Endothelial cell of umbilical vein (primary cell): ENCODE results near the gene CENPS. TPM values are rescaled to one million over a fixed set of nuclear protein-coding genes. Genes with fewer than 3 reads are reported as not detected.

Experiments used
- BruUV-seq: library from RNA; stranded (reverse); fragments of 400-500 nt; replicated peaks from 2 replicates; lab custom pipeline; 2021; lab: Mats Ljungman, UMichigan
- CTCF ChIA-PET: fragments of 300-600, 350-600 bp; sonication (Branson Sonifier 250); formaldehyde crosslinking; loops from one replicate; lab custom pipeline; 2021; ENCODE audit warnings: antibody characterized with exemption, inconsistent platforms; lab: Charles Lee
- POLR2A ChIA-PET: fragments of 300-600, 350-600 bp; sonication (Branson Sonifier 250); formaldehyde crosslinking; loops from one replicate; lab custom pipeline; 2021; ENCODE audit warnings: antibody characterized with exemption, inconsistent platforms; lab: Charles Lee
- DNase-seq: peaks from one replicate; pipeline ENCODE4 v3.0.0-alpha.2; 2011; ENCODE audit warnings: low read depth, low spot score
- FAIRE-seq: peaks from 2 replicates; lab custom pipeline; 2011; peaks lifted over from hg19 to GRCh38; lab: Jason Lieb, UNC
- H2AFZ ChIP-seq: 2 replicates; pipeline ENCODE4 v1.6.0; 2012; ENCODE audit warnings: low read depth, low read length, control low read depth, inconsistent platforms
- H3K27ac ChIP-seq: 2 replicates; pipeline ENCODE4 v1.5.1; 2011; ENCODE audit warnings: low read depth, mild to moderate bottlenecking, control low read depth, low read length, moderate library complexity; ENCODE audit not compliant: insufficient read depth
- H3K27me3 ChIP-seq, 2 experiments: 2 replicates each; pipeline versions ENCODE4 v1.6.0 to v1.6.1; 2011; ENCODE audit warnings: low read length in 2 of 2, mixed read lengths in 1 of 2; ENCODE audit not compliant: control insufficient read depth in 2 of 2, insufficient read depth in 2 of 2
- H3K36me3 ChIP-seq, 2 experiments: 2 replicates in 1 of 2; 3 replicates in 1 of 2; pipeline ENCODE4 v1.5.1; 2011; ENCODE audit warnings: low read length in 2 of 2, mild to moderate bottlenecking in 1 of 2, moderate library complexity in 1 of 2; ENCODE audit not compliant: control insufficient read depth in 2 of 2, insufficient read depth in 2 of 2; ENCODE audit errors: extremely low read depth in 1 of 2
- H3K4me1 ChIP-seq: 3 replicates; pipeline ENCODE4 v1.5.1; 2011; ENCODE audit warnings: mild to moderate bottlenecking, low read length; ENCODE audit not compliant: control insufficient read depth, insufficient read depth; ENCODE audit errors: extremely low read depth
- H3K4me2 ChIP-seq: 2 replicates; pipeline ENCODE4 v1.6.1; 2011; ENCODE audit warnings: low read length, control low read depth, mixed read lengths; ENCODE audit not compliant: insufficient read depth
- H3K4me3 ChIP-seq, 3 experiments: fragments of 200-600 bp in 1 of 3; sonication (generic), shearing (Covaris generic) in 1 of 3; replicated peaks in 1 of 3; 2 replicates each; pipeline ENCODE4 v1.5.1; 2011 to 2016; ENCODE audit warnings: control low read depth in 3 of 3, low read length in 3 of 3, mild to moderate bottlenecking in 2 of 3, inconsistent platforms in 1 of 3, low read depth in 1 of 3, moderate library complexity in 1 of 3; ENCODE audit not compliant: insufficient read depth in 1 of 3
- H3K79me2 ChIP-seq: 2 replicates; pipeline ENCODE4 v1.6.0; 2012; ENCODE audit warnings: low read length, inconsistent platforms; ENCODE audit not compliant: control insufficient read depth, insufficient read depth
- H3K9ac ChIP-seq: replicated peaks from 2 replicates; pipeline ENCODE3; 2011; ENCODE audit warnings: low read length, control low read depth; ENCODE audit not compliant: insufficient read depth; ENCODE audit errors: extremely low read depth
- H3K9me1 ChIP-seq: replicated peaks from 3 replicates; pipeline ENCODE4 v1.6.0; 2011; ENCODE audit warnings: mild to moderate bottlenecking, low read length; ENCODE audit not compliant: control insufficient read depth, insufficient read depth; ENCODE audit errors: extremely low read depth
- H3K9me3 ChIP-seq: replicated peaks from 2 replicates; pipeline ENCODE4 v1.5.1; 2012; ENCODE audit warnings: low read length, inconsistent platforms; ENCODE audit not compliant: control insufficient read depth, insufficient read depth
- H4K20me1 ChIP-seq: replicated peaks from 2 replicates; pipeline ENCODE3; 2011; ENCODE audit warnings: mild to moderate bottlenecking, low read length; ENCODE audit not compliant: control insufficient read depth, insufficient read depth; ENCODE audit errors: extremely low read depth
- CTCF ChIP-seq, 2 donors: IDR thresholded peaks; 1 replicate in 1 of 2; 2 replicates in 1 of 2; pipeline ENCODE4 v1.5.1; 2011; ENCODE audit warnings: low read length in 2 of 2, mild to moderate bottlenecking in 2 of 2, moderate library complexity in 2 of 2, control low read depth in 1 of 2, inconsistent platforms in 1 of 2, low read depth in 1 of 2; ENCODE audit not compliant: insufficient read depth in 1 of 2; ENCODE audit errors: extremely low read depth in 1 of 2
- EZH2 ChIP-seq: IDR thresholded peaks from 2 replicates; pipeline ENCODE4 v1.6.1; 2012; ENCODE audit warnings: borderline replicate concordance, low read depth, mild to moderate bottlenecking, moderate library complexity, low read length, inconsistent platforms; ENCODE audit not compliant: severe bottlenecking
- FOS ChIP-seq: IDR thresholded peaks from 2 replicates; pipeline ENCODE4 v1.6.1; 2011; ENCODE audit warnings: mild to moderate bottlenecking, low read length, moderate library complexity, borderline replicate concordance; ENCODE audit not compliant: insufficient read depth
- GATA2 ChIP-seq: IDR thresholded peaks from 2 replicates; pipeline ENCODE4 v1.7.0; 2011; ENCODE audit warnings: low read depth, mild to moderate bottlenecking, moderate library complexity, mixed read lengths, low read length; ENCODE audit not compliant: insufficient read length, insufficient read depth
- JUN ChIP-seq: IDR thresholded peaks from 2 replicates; pipeline ENCODE4 v1.6.1; 2011; ENCODE audit warnings: borderline replicate concordance, low read depth; ENCODE audit not compliant: insufficient read length, insufficient read depth
- MAX ChIP-seq: IDR thresholded peaks from 2 replicates; pipeline ENCODE4 v1.6.1; 2011; ENCODE audit not compliant: insufficient read depth, insufficient read length
- MYC ChIP-seq: IDR thresholded peaks from one replicate; pipeline ENCODE4 v1.6.1; 2011; ENCODE audit warnings: mild to moderate bottlenecking, low read depth, low read length
- POLR2A ChIP-seq: IDR thresholded peaks from 2 replicates; pipeline ENCODE4 v1.6.1; 2012; ENCODE audit warnings: low read depth, mild to moderate bottlenecking, control low read depth, low read length
- POLR2AphosphoS5 ChIP-seq: IDR thresholded peaks from 2 replicates; pipeline ENCODE4 v1.6.1; 2012; ENCODE audit warnings: low read depth, mild to moderate bottlenecking, control low read depth, low read length, moderate library complexity; ENCODE audit not compliant: insufficient read depth
- dilution Hi-C: fragments of 300-500 bp; cut with MboI; formaldehyde crosslinking; loops from one replicate; pipeline ENCODE4 v1.15.0; 2019; ENCODE audit warnings: low sequenced_read_pairs; ENCODE audit not compliant: extremely low pct_ligation_motif_present
- intact Hi-C: fragments of 100-400 bp; cut with micrococcal nuclease; formaldehyde crosslinking; loops from one replicate; pipeline ENCODE4 v1.10.0; 2022
- polyA plus RNA-seq, 4 experiments: library from polyadenylated mRNA; depleted of rRNA in 3 of 4; stranded (reverse) in 3 of 4; unstranded in 1 of 4; fragments of >200 nt; gene quantifications; 2 replicates each; pipeline versions ENCODE4 v1.2.1 to v1.2.3, GENCODE V29; 2011 to 2012; ENCODE audit warnings: missing spikeins in 1 of 4
- total RNA-seq: library from RNA; stranded (reverse); gene quantifications from 2 replicates; pipeline ENCODE4 v1.2.3, GENCODE V29; 2021

The CENPS gene
- total and polyA plus RNA-seq, 2 donors (not counting 3 experiments of a cell fraction or from before 2014, with no cell fraction given) = 10.2 to 16.2 TPM

- Histone ChIP-seq H2AFZ (no peak overlapping the region), H3K9me3 (no peaks in the 10 kb centered on the region), H3K4me2 (no peak overlapping the region), H4K20me1 (no peaks in the 10 kb centered on the region), H3K9ac (no peak overlapping the region), H3K27ac (no peak overlapping the region), H3K27me3 (no peaks in the 10 kb centered on the region), H3K4me3 (no peak overlapping the region), H3K36me3 (no peaks in the 10 kb centered on the region), H3K9me1 (no peaks in the 10 kb centered on the region), H3K4me1 (no peaks in the 10 kb centered on the region), H3K79me2 (no peaks in the 10 kb centered on the region)
- dilution Hi-C loops (no loop called here), intact Hi-C loops (no loop called here)
- FAIRE-seq (no peak), DNase-seq (no peak)
- BruUV-seq = no TSS peak
- ChIA-PET POLR2A (no interaction called here), CTCF (no interaction called here)
- no peak for TF ChIP-seq JUN
- TF ChIP-seq POLR2AphosphoS5 = no peak
- TF ChIP-seq CTCF (IDR thresholded peaks at IDR 0.05; ENCODE audit: extremely low read depth in 1 of 2, insufficient read depth in 1 of 2, low read depth in 1 of 2, low read length in 2 of 2) = no peak
- no peak for TF ChIP-seq MAX
- TF ChIP-seq GATA2 = no peak
- TF ChIP-seq FOS = no peak
- no peak for TF ChIP-seq POLR2A
- TF ChIP-seq EZH2 = no peak
- no peak for TF ChIP-seq MYC
Measured at GRCh38 chr1:10440305-10440704, 10.1 kb downstream of the CENPS start.
